HG03108 (cell line): Measurements from ENCODE around the gene CLEC12A.
"Not testable (repeated sequence)": the region's sequence is repeated elsewhere in the genome, so short reads cannot be mapped to it uniquely, and the experiment has no call there.

ENCODE experiments used
- ATAC-seq: cut with Tn5 transposase; IDR thresholded peaks from one replicate; pipeline ENCODE4 v1.9.1; 2021; ENCODE audit warnings: moderate library complexity; ENCODE audit not compliant: unreplicated experiment

The CLEC12A gene

GRCh38 chr12:9971181-9971580 is at the start of gene CLEC12A:
Gene CLEC12A, plus strand, starts transcription at chr12:9971409. Its CDS starts 188 bp downstream, at chr12:9971597.
- no peak for ATAC-seq

GRCh38 chr12:9922429-9922828 is 48.8 kb upstream of the CLEC12A start:
- ATAC-seq = no peak

DNA sequence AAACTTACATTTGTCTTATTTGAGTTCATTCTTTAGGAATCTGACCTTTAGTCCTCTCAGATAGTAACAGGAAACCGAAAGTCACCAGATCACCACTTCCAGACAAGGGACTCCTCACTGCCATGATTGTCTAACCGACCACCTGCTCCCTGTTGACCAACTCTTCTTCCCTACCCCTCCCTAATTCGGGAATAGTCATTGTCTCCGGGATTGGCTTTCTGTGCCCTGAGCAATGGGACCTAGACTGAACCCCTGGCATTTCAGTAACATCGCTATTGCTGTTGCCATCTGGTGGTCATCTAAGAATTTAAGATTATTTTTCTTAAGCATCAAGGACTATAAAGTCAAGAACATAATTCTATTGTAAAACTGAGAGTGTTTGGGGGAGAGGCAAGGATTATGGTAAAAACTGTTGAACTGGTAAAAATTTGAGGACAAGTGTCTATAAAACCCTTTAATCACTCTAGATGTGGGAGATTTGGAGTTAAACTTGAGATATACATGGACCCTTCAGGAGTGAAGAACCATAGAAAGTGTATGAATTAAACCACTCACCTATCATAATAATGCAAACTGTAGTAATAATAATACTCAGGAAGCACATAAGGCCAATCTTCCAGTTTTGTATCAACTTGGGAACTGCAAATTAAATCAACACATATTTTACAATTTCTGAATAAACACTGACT is 45.4 kb upstream of the CLEC12A start:
- ATAC-seq = no peak

DNA sequence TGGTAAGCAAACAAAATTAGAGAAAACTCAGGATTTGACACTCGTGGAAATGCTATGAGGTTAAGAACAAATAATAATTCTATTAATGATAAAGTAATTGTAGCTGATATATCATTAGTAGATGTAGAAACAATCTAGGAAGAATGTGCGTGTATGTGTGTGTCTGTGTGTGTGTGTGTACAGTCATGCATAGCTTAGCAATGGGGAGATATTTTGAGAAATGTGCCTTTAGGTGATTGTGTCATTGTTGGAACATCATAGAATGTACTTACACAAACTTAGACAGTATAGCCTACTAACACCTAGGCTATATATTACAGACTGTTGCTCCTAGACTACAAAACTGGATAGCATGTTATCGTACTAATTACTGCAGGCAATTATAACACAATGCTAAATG is 44.3 kb upstream of the CLEC12A start:
- ATAC-seq = no peak

DNA sequence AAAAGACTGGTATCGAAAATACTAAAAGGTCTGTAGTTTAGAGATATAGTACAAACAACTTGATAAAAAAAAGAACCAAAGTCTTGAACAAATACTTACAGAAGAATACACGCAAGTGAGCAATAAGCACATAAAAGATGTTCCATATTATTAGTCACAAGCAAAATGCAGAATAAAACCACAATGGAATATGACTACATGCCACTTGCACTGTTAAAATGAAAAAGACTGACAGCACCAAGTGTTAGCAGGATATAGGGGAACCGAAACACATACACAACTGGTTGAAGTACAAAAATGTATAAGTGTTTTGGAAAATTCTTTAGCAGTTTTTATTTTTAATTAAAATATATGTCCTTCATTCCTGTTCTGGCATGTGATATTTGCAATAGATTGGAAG is 42.6 kb upstream of the CLEC12A start:
- ATAC-seq = no peak

- ATAC-seq = no peak
Measured at GRCh38 chr12:9931245-9931644, 40.0 kb upstream of the CLEC12A start.

DNA sequence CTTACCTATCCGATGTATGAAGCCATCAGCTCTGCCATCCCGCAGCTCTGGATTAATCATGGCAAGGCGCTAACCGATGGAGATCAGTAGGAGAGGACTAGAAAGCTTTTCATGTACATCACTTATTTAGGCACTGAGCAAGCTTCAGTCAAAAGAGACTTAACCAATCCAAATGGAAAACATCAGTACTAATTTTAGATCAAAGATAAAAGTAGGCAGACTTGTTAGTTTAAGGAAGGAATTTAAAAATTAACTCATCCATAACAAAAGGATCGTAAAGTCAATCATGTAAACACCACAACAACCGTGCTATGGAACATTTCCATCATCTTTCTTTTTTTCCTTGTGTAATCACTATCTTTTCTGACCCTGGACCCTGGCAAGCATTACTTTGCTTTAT is 38.9 kb upstream of the CLEC12A start, which contains the start of gene CLEC2A:
Gene CLEC2A, minus strand, starts transcription at position 101 of the 400 bp plus-strand sequence. Its CDS starts 41 bp downstream, at position 60.
- ATAC-seq = no peak

- no peak for ATAC-seq
Measured at GRCh38 chr12:9933958-9934357, 37.3 kb upstream of the CLEC12A start.

- no peak for ATAC-seq
Measured at GRCh38 chr12:9935026-9935425, 36.2 kb upstream of the CLEC12A start.

- no peak for ATAC-seq
Measured at GRCh38 chr12:9936591-9936990, 34.6 kb upstream of the CLEC12A start.

- ATAC-seq = no peak
Measured at GRCh38 chr12:9940375-9940774, 30.8 kb upstream of the CLEC12A start.

DNA sequence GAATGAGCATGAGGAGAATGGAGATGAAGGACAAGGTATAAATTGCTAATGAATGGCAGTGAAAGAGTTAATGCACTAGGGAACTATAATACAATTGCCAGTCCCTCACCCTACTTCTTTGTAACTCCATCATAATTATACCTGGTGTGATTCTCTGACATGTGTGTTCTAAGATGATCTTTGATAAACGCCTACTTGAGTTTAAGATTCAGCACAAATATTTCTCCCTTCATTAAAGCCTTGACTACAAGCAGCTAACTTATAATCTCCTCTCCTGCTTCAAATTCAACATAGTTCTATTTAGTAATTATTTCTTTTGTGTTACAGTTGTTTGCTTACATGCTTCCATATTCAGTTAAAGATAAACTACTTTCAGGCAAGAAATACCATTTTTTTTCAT is 29.4 kb upstream of the CLEC12A start:
- no peak for ATAC-seq

DNA sequence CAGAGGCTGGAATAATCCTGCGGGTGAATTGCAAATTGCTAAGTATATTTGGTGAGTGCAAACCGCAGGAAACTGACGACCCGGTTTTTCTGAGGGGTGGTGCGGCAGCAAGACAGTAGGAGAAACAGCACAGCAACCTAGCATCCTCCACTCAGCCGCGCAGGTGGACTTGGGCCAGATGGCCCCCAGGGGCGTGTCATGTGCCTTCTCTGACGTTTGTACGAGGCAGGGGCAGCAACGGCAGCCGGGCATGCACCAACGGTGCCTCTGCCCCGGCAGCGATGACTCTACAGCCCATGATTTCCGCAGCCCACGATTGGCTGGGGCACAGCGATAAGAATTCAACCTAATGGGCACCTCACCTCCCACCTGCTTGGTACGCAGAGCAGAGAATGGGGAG is 28.0 kb upstream of the CLEC12A start:
- ATAC-seq = peak; percentile 83

DNA sequence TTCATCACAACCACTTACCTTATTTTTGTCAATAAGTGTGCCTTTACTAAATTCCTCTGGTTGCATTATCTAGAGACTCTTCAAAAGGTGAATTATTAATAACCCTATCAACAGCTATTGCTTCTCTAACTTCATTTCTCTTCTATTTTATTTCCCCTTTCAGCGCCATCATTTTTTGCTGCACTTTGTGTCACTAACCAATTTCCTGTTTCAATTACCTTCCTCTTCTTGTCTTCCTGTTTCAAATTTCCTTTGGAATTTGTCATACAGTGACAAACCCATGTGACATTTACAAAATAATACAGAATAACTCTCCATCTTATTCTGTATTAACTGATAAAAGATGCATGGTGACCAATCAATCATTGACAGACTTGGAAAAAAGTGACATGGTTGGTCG is 26.8 kb upstream of the CLEC12A start:
- no peak for ATAC-seq

DNA sequence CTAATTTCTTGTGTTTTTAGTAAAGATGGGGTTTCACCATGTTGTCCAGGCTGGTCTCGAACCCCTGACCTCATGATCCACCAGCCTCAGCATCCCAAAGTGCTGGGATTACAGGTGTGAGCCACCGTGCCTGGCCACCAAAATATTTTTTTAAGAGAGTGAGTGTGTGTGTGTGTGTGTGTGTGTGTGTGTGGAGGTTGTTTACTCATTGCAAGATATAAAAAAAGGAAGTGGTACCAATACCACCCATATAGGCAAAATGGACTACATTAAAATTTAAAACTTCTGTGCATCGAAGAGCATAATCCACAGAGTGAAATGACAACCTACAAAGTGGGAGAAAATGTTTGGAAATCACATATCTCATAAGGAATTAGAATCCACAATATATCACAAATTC is 23.5 kb upstream of the CLEC12A start:
- no peak for ATAC-seq

DNA sequence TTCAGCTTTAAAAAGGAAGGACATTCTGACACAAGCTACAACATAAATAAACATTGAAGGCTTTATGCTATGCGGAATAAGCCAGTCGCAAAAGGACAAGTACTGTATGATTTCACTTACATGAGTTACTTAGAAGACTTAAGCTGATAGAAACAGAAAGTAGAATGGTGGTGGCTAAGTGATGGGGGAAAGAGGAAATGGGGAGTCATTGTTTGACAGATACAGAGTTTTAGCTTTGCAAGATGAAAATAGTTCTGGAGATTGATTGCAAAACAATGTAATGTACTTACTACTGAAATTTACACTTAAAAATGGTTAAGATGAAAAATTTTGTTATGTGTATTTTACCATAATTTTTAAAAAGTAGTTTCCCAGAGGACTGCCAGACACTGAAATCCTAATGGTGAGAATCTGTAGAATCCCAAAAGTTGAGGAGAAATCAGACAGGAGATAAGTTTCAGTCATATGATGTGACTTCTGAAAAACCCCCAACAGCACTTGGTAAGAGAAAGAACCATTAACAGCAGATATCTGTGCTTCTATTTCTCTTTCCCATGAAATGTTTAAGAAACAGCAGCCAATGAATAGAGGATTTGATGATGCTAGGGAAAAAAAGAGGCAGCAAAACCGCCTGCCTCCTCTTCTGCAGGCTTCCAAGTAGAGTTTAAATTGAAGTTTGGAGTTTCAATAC is 22.5 kb upstream of the CLEC12A start:
- ATAC-seq = peak; percentile 93

DNA sequence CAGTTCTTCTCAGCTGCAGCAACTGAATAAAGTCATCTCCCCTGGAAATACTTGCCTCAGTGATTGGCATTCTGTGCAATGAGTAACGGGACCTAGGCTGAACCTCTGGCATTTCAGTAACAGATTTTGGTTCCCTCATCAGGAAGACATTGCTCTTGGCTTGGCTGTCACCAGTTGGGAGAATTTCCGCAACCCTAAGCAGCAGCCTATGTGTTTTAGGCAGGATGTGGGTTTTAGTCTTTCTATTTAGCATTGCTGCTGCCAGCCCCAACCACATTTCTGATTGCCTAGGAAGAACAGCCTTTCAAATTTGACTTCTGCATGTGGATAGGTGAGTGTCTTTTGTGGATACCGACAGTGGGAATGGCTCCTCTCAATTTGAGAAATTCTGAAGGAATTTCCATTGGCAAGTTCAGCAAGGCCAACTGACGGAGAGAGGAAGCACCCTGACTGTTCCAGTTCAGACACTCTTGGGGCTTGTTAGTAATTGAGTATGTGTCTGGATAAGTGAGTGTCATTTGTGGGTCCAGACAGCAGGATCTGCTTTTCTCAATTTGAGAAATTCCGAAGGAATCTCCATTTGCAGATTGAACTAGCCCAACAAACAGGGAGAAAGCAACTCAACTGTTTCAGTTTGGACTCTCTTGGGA is 20.1 kb upstream of the CLEC12A start:
- peak; percentile 40 for ATAC-seq

DNA sequence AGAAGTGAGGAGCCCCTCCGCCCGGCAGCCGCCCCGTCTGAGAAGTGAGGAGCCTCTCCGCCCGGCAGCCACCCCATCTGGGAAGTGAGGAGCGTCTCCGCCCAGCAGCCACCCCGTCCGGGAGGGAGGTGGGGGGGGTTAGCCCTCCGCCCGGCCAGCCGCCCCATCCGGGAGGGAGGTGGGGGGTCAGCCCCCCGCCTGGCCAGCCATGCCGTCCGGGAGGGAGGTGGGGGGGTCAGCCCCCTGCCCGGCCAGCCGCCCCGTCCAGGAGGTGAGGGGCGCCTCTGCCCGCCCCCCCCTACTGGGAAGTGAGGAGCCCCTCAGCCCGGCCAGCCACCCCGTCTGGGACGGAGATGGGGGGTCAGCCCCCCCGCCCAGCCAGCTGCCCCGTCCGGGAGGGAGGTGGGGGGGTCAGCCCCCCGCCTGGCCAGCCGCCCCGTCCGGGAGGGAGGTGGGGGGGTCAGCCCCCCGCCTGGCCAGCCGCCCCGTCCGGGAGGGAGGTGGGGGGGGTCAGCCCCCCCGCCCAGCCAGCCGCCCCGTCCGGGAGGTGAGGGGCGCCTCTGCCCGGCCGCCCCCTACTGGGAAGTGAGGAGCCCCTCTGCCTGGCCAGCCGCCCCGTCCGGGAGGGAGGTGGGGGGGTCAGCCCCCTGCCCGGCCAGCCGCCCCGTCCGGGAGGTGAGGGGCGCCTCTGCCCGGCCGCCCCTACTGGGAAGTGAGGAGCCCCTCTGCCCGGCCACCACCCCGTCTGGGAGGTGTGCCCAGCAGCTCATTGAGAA is 18.1 kb upstream of the CLEC12A start:
- ATAC-seq = not testable (repeated sequence)

DNA sequence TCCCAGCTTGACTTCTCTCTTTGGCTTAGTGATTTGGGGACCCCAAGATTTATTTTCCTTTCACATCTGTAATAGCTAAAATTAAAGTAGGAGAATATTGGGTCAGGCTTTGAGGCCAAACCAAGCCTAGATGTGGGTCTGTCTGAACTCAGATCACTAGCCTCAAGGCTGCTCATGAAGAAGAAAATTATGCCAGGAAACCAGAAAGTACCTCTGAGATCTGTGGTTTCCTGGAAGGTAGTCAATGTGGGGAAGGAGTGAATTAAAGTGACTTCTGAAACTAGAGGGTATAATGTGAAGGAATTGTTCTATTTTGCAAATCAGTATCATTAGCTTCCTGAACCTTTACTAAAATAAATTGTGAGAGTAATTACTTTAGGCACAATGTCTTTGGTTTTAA is 13.4 kb upstream of the CLEC12A start:
- ATAC-seq = no peak

- ATAC-seq = no peak
Measured at GRCh38 chr12:9960590-9960989, 10.6 kb upstream of the CLEC12A start.

GRCh38 chr12:9961106-9961505 is 10.1 kb upstream of the CLEC12A start:
- ATAC-seq = peak; percentile 77
